Measurements from ENCODE around the gene ATP1B1. TPM values are rescaled to one million over a fixed set of nuclear protein-coding genes. Genes with fewer than 3 reads are reported as not detected.

Gene ATP1B1
- polyA plus RNA-seq, 4 donors: 182 to 240 (median 227) TPM

DNA sequence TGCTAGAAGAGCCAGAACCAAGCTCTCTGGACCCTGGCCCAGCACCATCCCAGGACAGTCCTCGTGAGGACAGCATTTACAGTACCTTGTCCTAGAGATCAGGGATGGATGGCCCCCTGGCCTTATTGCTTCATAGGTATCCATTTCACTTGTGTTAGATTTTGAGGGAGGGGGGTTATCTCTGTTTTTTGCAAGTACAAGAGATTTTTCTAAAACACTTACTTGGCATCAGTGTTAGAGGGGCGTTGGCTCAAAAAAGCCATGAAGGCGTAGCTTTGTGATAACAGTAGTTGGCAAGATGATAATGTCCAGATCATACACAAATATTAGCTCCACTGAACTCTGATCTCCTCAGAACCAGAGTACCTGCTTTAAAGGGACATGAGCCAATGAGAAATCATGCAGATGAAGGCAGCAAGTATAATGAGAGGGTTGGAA is 5.8 kb upstream of the ATP1B1 start:
- WGBS, 3 donors: 10 to 61% (median 49%) methylated on average over 3 of the region's 3 CpGs
- H3K36me3 ChIP-seq (ENCODE audit: control insufficient read depth in 3 of 3, insufficient read depth in 2 of 3, low read depth in 1 of 3, low read length in 3 of 3): no peaks in the 10 kb centered on the region
- no peak overlapping the region for H3K4me3 ChIP-seq (ENCODE audit: low read depth in 1 of 3, low read length in 3 of 3)
- DNase-seq: peak; percentile 46 to 90
- peaks cover 3 to 47% (median 5%) of the 10 kb centered on the region in 3 donors for H3K4me1 ChIP-seq (ENCODE audit: control insufficient read depth in 3 of 3, insufficient read depth in 2 of 3, low read depth in 1 of 3, low read length in 2 of 3)
- peak overlapping the region in 2 of 3 donors; percentile 8 to 33 for H3K27ac ChIP-seq (ENCODE audit: low read depth in 1 of 3, low read length in 2 of 3)
- no peaks in the 10 kb centered on the region for H3K27me3 ChIP-seq (ENCODE audit: control insufficient read depth in 3 of 3, insufficient read depth in 3 of 3, low read length in 3 of 3)
- H3K9me3 ChIP-seq (ENCODE audit: control insufficient read depth in 2 of 2, insufficient read depth in 1 of 2, low read depth in 1 of 2, low read length in 1 of 2): no peaks in the 10 kb centered on the region
- no peak for FAIRE-seq

DNA sequence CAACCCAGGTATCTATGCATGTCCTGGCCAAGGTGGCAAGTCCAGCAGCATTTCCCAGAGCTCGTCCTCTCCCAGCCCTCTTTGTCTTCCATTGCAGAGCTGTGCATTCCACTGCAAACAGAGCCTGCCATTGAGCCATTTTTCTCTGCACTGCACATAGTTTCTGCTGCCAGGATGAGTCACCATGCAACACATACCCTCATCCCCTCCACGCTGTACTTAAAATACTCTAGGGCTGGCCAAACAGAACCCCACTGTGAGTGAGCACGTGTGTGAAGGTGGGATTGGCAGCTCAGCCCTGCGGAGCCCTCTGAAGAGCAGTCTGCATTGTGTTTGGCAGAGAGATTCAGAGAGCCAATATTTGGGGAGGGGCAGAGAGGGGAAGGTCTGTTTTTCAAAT is 3.9 kb upstream of the ATP1B1 start:
- Histone ChIP-seq H3K27me3 (ENCODE audit: control insufficient read depth in 3 of 3, insufficient read depth in 3 of 3, low read length in 3 of 3) (no peaks in the 10 kb centered on the region), H3K36me3 (ENCODE audit: control insufficient read depth in 3 of 3, insufficient read depth in 2 of 3, low read depth in 1 of 3, low read length in 3 of 3) (no peaks in the 10 kb centered on the region), H3K4me3 (ENCODE audit: low read depth in 1 of 3, low read length in 3 of 3) (peak overlapping the region in 2 of 3 donors; percentile 14 to 34), H3K4me1 (ENCODE audit: control insufficient read depth in 3 of 3, insufficient read depth in 2 of 3, low read depth in 1 of 3, low read length in 2 of 3) (peaks cover 3 to 47% (median 5%) of the 10 kb centered on the region in 3 donors), H3K9me3 (ENCODE audit: control insufficient read depth in 2 of 2, insufficient read depth in 1 of 2, low read depth in 1 of 2, low read length in 1 of 2) (no peaks in the 10 kb centered on the region), H3K27ac (ENCODE audit: low read depth in 1 of 3, low read length in 2 of 3) (peak overlapping the region; percentile 82 to 92 (median 85))
- FAIRE-seq (no peak), DNase-seq (peak in 1 of 2 donors; percentile 57)
- WGBS, 3 donors: 9 to 39% (median 14%) methylated on average over 4 of the region's 4 CpGs

DNA sequence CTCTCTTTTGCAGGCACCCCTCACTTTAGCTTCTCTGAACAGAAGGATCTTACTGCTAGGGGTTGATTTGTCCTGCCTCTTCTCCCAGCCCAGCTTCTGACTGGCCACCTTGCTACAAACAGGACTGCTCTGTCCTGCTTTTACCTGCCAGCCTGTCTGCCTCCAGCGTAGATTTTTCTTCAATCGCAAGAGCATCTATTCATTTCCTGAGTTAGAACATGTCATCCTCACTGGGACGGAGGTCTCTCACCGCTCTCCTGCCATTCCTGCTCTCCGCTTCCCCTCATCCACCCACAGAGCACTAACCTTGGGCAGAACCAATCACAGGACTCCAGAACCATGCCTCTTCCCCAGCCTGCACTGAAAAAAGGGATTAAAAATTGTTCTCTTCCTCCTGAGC is 3.5 kb upstream of the ATP1B1 start:
- no peak for DNase-seq
- WGBS, 3 donors: 22 to 65% (median 27%) methylated on average over 5 of the region's 5 CpGs
- H3K27me3 ChIP-seq (ENCODE audit: control insufficient read depth in 3 of 3, insufficient read depth in 3 of 3, low read length in 3 of 3): no peaks in the 10 kb centered on the region
- FAIRE-seq: no peak
- no peaks in the 10 kb centered on the region for H3K9me3 ChIP-seq (ENCODE audit: control insufficient read depth in 2 of 2, insufficient read depth in 1 of 2, low read depth in 1 of 2, low read length in 1 of 2)
- peaks cover 3 to 47% (median 5%) of the 10 kb centered on the region in 3 donors for H3K4me1 ChIP-seq (ENCODE audit: control insufficient read depth in 3 of 3, insufficient read depth in 2 of 3, low read depth in 1 of 3, low read length in 2 of 3)
- no peaks in the 10 kb centered on the region for H3K36me3 ChIP-seq (ENCODE audit: control insufficient read depth in 3 of 3, insufficient read depth in 2 of 3, low read depth in 1 of 3, low read length in 3 of 3)
- H3K27ac ChIP-seq (ENCODE audit: low read depth in 1 of 3, low read length in 2 of 3): peak overlapping the region; percentile 82 to 92 (median 85)
- peak overlapping the region in 1 of 3 donors; percentile 34 for H3K4me3 ChIP-seq (ENCODE audit: low read depth in 1 of 3, low read length in 3 of 3)

DNA sequence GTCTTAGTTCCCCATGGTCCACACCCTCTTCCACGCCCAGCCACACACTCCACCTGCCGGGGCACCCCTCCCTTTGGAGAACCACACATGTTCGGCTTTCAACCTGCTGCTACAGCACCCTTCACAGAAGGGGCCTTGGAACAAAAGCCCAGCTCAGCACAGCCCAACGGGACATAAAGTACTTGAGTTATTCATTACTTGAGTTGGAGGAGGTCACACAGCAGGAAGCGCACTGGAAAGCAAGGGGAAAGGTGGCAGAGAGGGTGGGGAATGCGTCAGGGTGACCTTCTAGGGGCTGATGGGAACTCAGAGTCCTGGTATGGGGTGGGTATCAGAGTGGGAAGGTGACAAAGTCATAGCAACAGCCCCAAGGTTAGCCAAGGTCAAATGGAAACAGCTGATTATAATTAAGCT is 3.0 kb upstream of the ATP1B1 start:
- DNase-seq: peak; percentile 89 to 98
- WGBS, 3 donors: 17 to 49% (median 19%) methylated on average over 6 of the region's 6 CpGs
- no peak for FAIRE-seq

DNA sequence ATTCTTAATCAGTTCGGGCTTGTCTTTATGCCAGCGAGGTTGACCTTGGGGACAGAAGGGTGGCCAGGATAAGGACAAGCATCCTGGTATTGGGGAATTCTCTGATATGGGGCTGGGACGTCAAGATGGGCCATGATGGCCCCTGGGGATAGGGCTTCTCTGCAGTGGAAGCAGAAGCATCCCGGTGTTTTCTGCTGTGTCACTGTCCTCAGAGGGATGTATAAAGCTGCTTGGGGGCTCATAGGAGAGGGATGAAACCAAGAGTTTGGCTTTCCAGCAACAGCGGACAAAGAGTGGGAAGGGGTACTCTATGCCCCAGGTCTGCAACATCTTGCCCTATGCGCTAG is 1.4 kb upstream of the ATP1B1 start:
- 25 to 46% (median 37%) methylated on average over 6 of the region's 6 CpGs for WGBS, 3 donors
- peak overlapping the region in 2 of 3 donors; percentile 38 to 97 for H3K4me3 ChIP-seq (ENCODE audit: low read depth in 1 of 3, low read length in 3 of 3)

More for the DNA sequence above, 3.0 kb upstream of the ATP1B1 start:
- H3K4me3 ChIP-seq (ENCODE audit: low read depth in 1 of 3, low read length in 3 of 3): peak overlapping the region in 1 of 3 donors; percentile 34
- H3K27ac ChIP-seq (ENCODE audit: low read depth in 1 of 3, low read length in 2 of 3): peak overlapping the region; percentile 82 to 92 (median 85)
- no peaks in the 10 kb centered on the region for H3K27me3 ChIP-seq (ENCODE audit: control insufficient read depth in 3 of 3, insufficient read depth in 3 of 3, low read length in 3 of 3)
- no peaks in the 10 kb centered on the region for H3K9me3 ChIP-seq (ENCODE audit: control insufficient read depth in 2 of 2, insufficient read depth in 1 of 2, low read depth in 1 of 2, low read length in 1 of 2)
- H3K36me3 ChIP-seq (ENCODE audit: control insufficient read depth in 3 of 3, insufficient read depth in 2 of 3, low read depth in 1 of 3, low read length in 3 of 3): no peaks in the 10 kb centered on the region
- H3K4me1 ChIP-seq (ENCODE audit: control insufficient read depth in 3 of 3, insufficient read depth in 2 of 3, low read depth in 1 of 3, low read length in 2 of 3): peaks cover 3 to 47% (median 5%) of the 10 kb centered on the region in 3 donors

DNA sequence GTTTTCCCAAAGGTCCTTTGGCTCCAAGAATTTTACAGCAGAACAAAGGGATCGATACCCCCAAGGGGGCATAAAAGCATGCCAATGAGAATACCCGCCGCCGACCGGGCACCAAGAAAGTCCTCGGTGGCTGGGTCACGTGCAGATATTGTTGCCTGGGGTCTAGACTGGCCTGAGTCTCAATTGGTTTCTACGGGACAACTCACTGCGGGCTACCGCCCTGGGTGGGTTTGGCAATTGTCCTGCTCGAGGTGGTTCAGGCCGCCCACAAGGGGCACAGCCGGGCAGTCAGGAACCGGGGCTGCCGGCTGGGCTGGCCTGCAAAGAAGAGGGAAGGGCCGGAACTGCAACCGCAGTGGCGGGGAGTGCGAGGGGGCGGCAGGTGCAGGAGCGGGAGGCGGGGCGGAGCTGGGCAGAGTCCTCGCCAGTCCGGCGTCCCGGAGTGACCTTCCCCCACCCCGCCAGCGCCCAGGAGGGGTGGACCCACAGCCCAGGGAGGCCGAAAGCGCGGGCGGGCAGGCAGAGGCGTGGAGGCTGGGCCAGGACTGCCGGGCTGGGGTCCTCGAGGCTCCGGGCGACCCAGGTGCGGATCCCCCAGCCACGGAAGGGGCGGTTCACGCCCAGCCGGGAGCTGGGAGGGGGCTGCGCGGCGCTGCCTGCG is 926 bp upstream of the ATP1B1 start:
- Histone ChIP-seq H3K36me3 (ENCODE audit: control insufficient read depth in 3 of 3, insufficient read depth in 2 of 3, low read depth in 1 of 3, low read length in 3 of 3) (peaks cover 0 to 2% (median 0%) of the 10 kb centered on the region in 3 donors), H3K4me3 (ENCODE audit: low read depth in 1 of 3, low read length in 3 of 3) (peak overlapping the region; percentile 12 to 97 (median 38)), H3K27me3 (ENCODE audit: control insufficient read depth in 3 of 3, insufficient read depth in 3 of 3, low read length in 3 of 3) (no peaks in the 10 kb centered on the region), H3K4me1 (ENCODE audit: control insufficient read depth in 3 of 3, insufficient read depth in 2 of 3, low read depth in 1 of 3, low read length in 2 of 3) (peaks cover 3 to 47% (median 5%) of the 10 kb centered on the region in 3 donors), H3K9me3 (ENCODE audit: control insufficient read depth in 2 of 2, insufficient read depth in 1 of 2, low read depth in 1 of 2, low read length in 1 of 2) (no peaks in the 10 kb centered on the region), H3K27ac (ENCODE audit: low read depth in 1 of 3, low read length in 2 of 3) (peak overlapping the region; percentile 60 to 85 (median 82))
- FAIRE-seq (no peak), DNase-seq (peak; percentile 94)
- 1 to 3% (median 1%) methylated on average over 27 to 47 of the region's 47 CpGs for WGBS, 3 donors

More for the DNA sequence above, 1.4 kb upstream of the ATP1B1 start:
- Histone ChIP-seq H3K36me3 (ENCODE audit: control insufficient read depth in 3 of 3, insufficient read depth in 2 of 3, low read depth in 1 of 3, low read length in 3 of 3) (peaks cover 0 to 2% (median 0%) of the 10 kb centered on the region in 3 donors), H3K27me3 (ENCODE audit: control insufficient read depth in 3 of 3, insufficient read depth in 3 of 3, low read length in 3 of 3) (no peaks in the 10 kb centered on the region), H3K4me1 (ENCODE audit: control insufficient read depth in 3 of 3, insufficient read depth in 2 of 3, low read depth in 1 of 3, low read length in 2 of 3) (peaks cover 3 to 49% (median 5%) of the 10 kb centered on the region in 3 donors), H3K27ac (ENCODE audit: low read depth in 1 of 3, low read length in 2 of 3) (peak overlapping the region; percentile 60 to 85 (median 82)), H3K9me3 (ENCODE audit: control insufficient read depth in 2 of 2, insufficient read depth in 1 of 2, low read depth in 1 of 2, low read length in 1 of 2) (no peaks in the 10 kb centered on the region)
- DNase-seq (no peak), FAIRE-seq (no peak)

DNA sequence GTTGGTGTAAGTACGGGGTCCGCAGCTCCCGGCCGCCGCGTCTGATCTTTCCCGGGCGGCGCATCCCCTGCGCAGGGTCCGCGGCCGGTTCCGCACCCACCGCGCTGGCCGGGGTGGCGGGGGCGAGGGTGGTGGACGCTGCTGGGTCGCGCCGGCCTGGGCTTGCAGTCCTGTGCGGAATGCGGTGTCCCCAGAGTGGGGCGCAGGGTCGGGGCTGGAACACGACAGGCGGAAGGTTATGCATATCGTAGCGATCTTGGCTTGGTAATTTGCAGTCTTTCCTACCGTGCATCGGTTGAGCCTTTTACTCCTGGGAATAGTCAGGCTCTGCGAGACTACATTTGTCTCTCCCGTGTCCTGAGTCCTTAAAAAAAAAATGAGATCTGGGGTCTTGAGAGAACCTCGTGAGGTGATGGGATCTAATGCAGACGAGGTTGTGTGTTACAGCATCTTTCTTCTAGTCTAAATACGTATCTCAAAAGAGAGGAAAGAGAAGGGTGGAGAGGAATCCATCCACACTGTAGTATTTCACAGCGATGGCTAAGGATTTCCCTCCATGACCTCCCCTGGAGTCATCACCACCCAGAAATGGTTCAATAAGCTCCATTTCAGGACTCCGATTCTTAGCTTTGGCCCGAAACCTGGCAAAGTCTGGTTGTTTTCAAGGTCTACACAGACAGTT is 572 bp downstream of the ATP1B1 start:
- no peaks in the 10 kb centered on the region for H3K9me3 ChIP-seq (ENCODE audit: control insufficient read depth in 2 of 2, insufficient read depth in 1 of 2, low read depth in 1 of 2, low read length in 1 of 2)
- H3K4me1 ChIP-seq (ENCODE audit: control insufficient read depth in 3 of 3, insufficient read depth in 2 of 3, low read depth in 1 of 3, low read length in 2 of 3): peaks cover 2 to 44% (median 5%) of the 10 kb centered on the region in 3 donors
- H3K36me3 ChIP-seq (ENCODE audit: control insufficient read depth in 3 of 3, insufficient read depth in 2 of 3, low read depth in 1 of 3, low read length in 3 of 3): peaks cover 0 to 11% (median 5%) of the 10 kb centered on the region in 3 donors
- DNase-seq (peak in 1 of 2 donors; percentile 63), FAIRE-seq (no peak)
- WGBS, 3 donors: 1 to 2% (median 1%) methylated on average over 37 to 41 of the region's 41 CpGs
- H3K27ac ChIP-seq (ENCODE audit: low read depth in 1 of 3, low read length in 2 of 3): peak overlapping the region; percentile 92 to 99 (median 93)
- peak overlapping the region; percentile 79 to 97 (median 81) for H3K4me3 ChIP-seq (ENCODE audit: low read depth in 1 of 3, low read length in 3 of 3)
- no peaks in the 10 kb centered on the region for H3K27me3 ChIP-seq (ENCODE audit: control insufficient read depth in 3 of 3, insufficient read depth in 3 of 3, low read length in 3 of 3)

DNA sequence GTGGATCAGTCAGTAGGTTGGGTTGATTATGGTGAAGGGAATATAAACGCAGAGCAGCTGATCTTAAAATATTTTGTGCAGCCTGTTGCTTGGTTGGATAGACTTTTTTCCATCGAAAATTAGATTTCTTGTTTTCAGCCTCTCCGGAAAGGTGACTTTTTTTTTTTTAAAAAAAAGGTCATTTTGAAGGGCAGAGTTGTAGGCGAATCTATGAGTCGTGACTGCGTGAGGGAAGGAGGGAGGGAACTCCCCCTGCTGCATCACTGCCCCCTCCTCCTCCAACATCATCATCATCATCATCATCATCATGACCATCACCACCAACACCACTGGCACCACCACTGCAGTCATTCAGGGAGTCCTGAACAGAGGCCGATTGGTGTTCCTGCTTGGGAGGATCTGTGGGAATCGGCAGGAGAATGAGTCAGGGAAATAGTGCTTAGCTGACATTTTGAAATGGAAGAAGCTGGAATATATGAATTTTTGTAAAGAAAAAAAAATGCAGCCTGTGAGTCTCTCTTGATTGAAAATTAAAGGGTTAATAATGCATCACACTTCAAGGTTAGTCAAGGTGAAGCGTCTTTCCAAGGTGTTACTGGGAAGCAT is 1.2 kb downstream of the ATP1B1 start:
- FAIRE-seq: no peak
- peak in 1 of 2 donors; percentile 61 for DNase-seq
- 13 to 36% (median 31%) methylated on average over 9 of the region's 9 CpGs for WGBS, 3 donors

More for the DNA sequence above, 1.2 kb downstream of the ATP1B1 start:
- Histone ChIP-seq H3K27me3 (ENCODE audit: control insufficient read depth in 3 of 3, insufficient read depth in 3 of 3, low read length in 3 of 3) (no peaks in the 10 kb centered on the region), H3K4me1 (ENCODE audit: control insufficient read depth in 3 of 3, insufficient read depth in 2 of 3, low read depth in 1 of 3, low read length in 2 of 3) (peaks cover 2 to 42% (median 5%) of the 10 kb centered on the region in 3 donors), H3K36me3 (ENCODE audit: control insufficient read depth in 3 of 3, insufficient read depth in 2 of 3, low read depth in 1 of 3, low read length in 3 of 3) (peaks cover 0 to 16% (median 9%) of the 10 kb centered on the region in 3 donors), H3K9me3 (ENCODE audit: control insufficient read depth in 2 of 2, insufficient read depth in 1 of 2, low read depth in 1 of 2, low read length in 1 of 2) (no peaks in the 10 kb centered on the region), H3K4me3 (ENCODE audit: low read depth in 1 of 3, low read length in 3 of 3) (peak overlapping the region; percentile 79 to 97 (median 81)), H3K27ac (ENCODE audit: low read depth in 1 of 3, low read length in 2 of 3) (peak overlapping the region; percentile 92 to 99 (median 93))
